Lower leg skin (tissue), 3 donors: ENCODE results near the gene ABHD16B.

Source experiments
- CTCF ChIP-seq, 3 donors: fragments of 450-650 bp; IDR thresholded peaks; one replicate each; pipeline ENCODE4 v1.5.1; 2016; ENCODE audit warnings: antibody characterized with exemption in 3 of 3, mild to moderate bottlenecking in 3 of 3, moderate library complexity in 2 of 3
- POLR2A ChIP-seq, 2 donors: fragments of 450-650 bp; IDR thresholded peaks; one replicate each; pipeline ENCODE4 v1.6.1; 2016 to 2017; ENCODE audit warnings: antibody characterized with exemption in 2 of 2, mild to moderate bottlenecking in 1 of 2, moderate library complexity in 1 of 2

- TF ChIP-seq CTCF (IDR thresholded peaks at IDR 0.05) = no peak
- no peak for TF ChIP-seq POLR2A (IDR thresholded peaks at IDR 0.05)
Observed at GRCh38 chr20:63829945-63830835, 31.1 kb upstream of the ABHD16B start.
